CD14-positive monocyte (primary cell): ENCODE data around the gene MICALL2. TPM values are rescaled to one million over a fixed set of nuclear protein-coding genes. Genes with fewer than 3 reads are reported as not detected.

ENCODE experiments used
- DNase-seq, 3 donors: peaks; one replicate each; pipeline ENCODE4 v3.0.0-alpha.2; 2011 to 2022
- H2AFZ ChIP-seq: 2 replicates; pipeline ENCODE4 v1.6.0; 2012; ENCODE audit warnings: mild to moderate bottlenecking, low read depth, low read length, inconsistent platforms; ENCODE audit not compliant: insufficient read depth, poor library complexity, severe bottlenecking
- H3K27ac ChIP-seq, 2 donors: 1 replicate in 1 of 2; 2 replicates in 1 of 2; pipeline ENCODE4 v1.5.1; 2012 to 2013; ENCODE audit warnings: low read length in 2 of 2, control low read depth in 1 of 2, inconsistent platforms in 1 of 2, low read depth in 1 of 2, mild to moderate bottlenecking in 1 of 2
- H3K27me3 ChIP-seq, 2 donors: one replicate each; pipeline versions ENCODE4 v1.6.0 to v1.6.1; 2011 to 2013; ENCODE audit warnings: low read length in 2 of 2; ENCODE audit not compliant: control insufficient read depth in 2 of 2, insufficient read depth in 2 of 2
- H3K36me3 ChIP-seq, 2 donors: replicated peaks in 1 of 2; 1 replicate in 1 of 2; 2 replicates in 1 of 2; pipeline versions ENCODE4 v1.5.1 to v1.6.1; 2012 to 2013; ENCODE audit warnings: low read length in 2 of 2, control low read depth in 1 of 2, inconsistent platforms in 1 of 2, mild to moderate bottlenecking in 1 of 2; ENCODE audit not compliant: insufficient read depth in 2 of 2, control insufficient read depth in 1 of 2
- H3K4me1 ChIP-seq, 2 donors: 1 replicate in 1 of 2; 2 replicates in 1 of 2; pipeline versions ENCODE4 v1.5.1 to v1.6.1; 2012 to 2013; ENCODE audit warnings: low read length in 2 of 2, control low read depth in 1 of 2, inconsistent platforms in 1 of 2, mild to moderate bottlenecking in 1 of 2, moderate library complexity in 1 of 2; ENCODE audit not compliant: insufficient read depth in 2 of 2, control insufficient read depth in 1 of 2
- H3K4me2 ChIP-seq: replicated peaks from 2 replicates; pipeline ENCODE3; 2012; ENCODE audit warnings: low read length, moderate library complexity, mild to moderate bottlenecking; ENCODE audit not compliant: poor library complexity, severe bottlenecking; ENCODE audit errors: extremely low read depth
- H3K4me3 ChIP-seq, 3 experiments: fragments of 200-600 bp in 1 of 3; sonication (generic) in 1 of 3; replicated peaks in 1 of 3; 1 replicate in 2 of 3; 2 replicates in 1 of 3; pipeline ENCODE4 v1.5.1; 2011 to 2013; ENCODE audit warnings: low read length in 3 of 3, mild to moderate bottlenecking in 3 of 3, control low read depth in 2 of 3, low read depth in 2 of 3, inconsistent platforms in 1 of 3, moderate library complexity in 1 of 3
- H3K79me2 ChIP-seq: 2 replicates; pipeline ENCODE4 v1.6.0; 2012; ENCODE audit warnings: mild to moderate bottlenecking, control low read depth, inconsistent platforms, low read length, moderate library complexity; ENCODE audit not compliant: insufficient read depth
- H3K9ac ChIP-seq: 2 replicates; pipeline ENCODE4 v1.6.0; 2017; ENCODE audit warnings: low read length, mild to moderate bottlenecking; ENCODE audit not compliant: insufficient read depth, poor library complexity, severe bottlenecking
- H3K9me3 ChIP-seq, 2 donors: replicated peaks in 1 of 2; 1 replicate in 1 of 2; 2 replicates in 1 of 2; pipeline versions ENCODE4 v1.5.1 to v1.6.1; 2012 to 2013; ENCODE audit warnings: low read length in 2 of 2, control low read depth in 1 of 2; ENCODE audit not compliant: control insufficient read depth in 1 of 2, insufficient read depth in 1 of 2
- H4K20me1 ChIP-seq: 2 replicates; pipeline ENCODE4 v1.6.0; 2012; ENCODE audit warnings: mild to moderate bottlenecking, low read length, control low read depth, moderate library complexity; ENCODE audit not compliant: insufficient read depth
- H3K27ac Mint-ChIP-seq, 7 donors: one replicate each; pipeline ENCODE4 v1.8.0; 2020; ENCODE audit warnings: mild to moderate bottlenecking in 7 of 7, mixed read lengths in 7 of 7, moderate library complexity in 6 of 7, inconsistent platforms in 2 of 7
- H3K27me3 Mint-ChIP-seq, 3 donors: one replicate each; pipeline ENCODE4 v1.8.0; 2021 to 2022; ENCODE audit warnings: low read depth in 3 of 3, mild to moderate bottlenecking in 3 of 3, mixed read lengths in 3 of 3, moderate library complexity in 3 of 3, inconsistent platforms in 1 of 3
- H3K36me3 Mint-ChIP-seq, 2 donors: one replicate each; pipeline ENCODE4 v1.8.0; 2020; ENCODE audit warnings: mixed read lengths in 2 of 2, inconsistent platforms in 1 of 2, mild to moderate bottlenecking in 1 of 2
- H3K4me1 Mint-ChIP-seq: one replicate; pipeline ENCODE4 v1.8.0; 2020; ENCODE audit warnings: mild to moderate bottlenecking, mixed read lengths
- H3K4me3 Mint-ChIP-seq, 2 donors: one replicate each; pipeline ENCODE4 v1.8.0; 2020; ENCODE audit warnings: mild to moderate bottlenecking in 2 of 2, mixed read lengths in 2 of 2, moderate library complexity in 1 of 2
- H3K9me3 Mint-ChIP-seq, 7 donors: one replicate each; pipeline ENCODE4 v1.8.0; 2020 to 2022; ENCODE audit warnings: mixed read lengths in 7 of 7, mild to moderate bottlenecking in 6 of 7, moderate library complexity in 6 of 7, inconsistent platforms in 2 of 7
- WGBS: methylation state at CpG from one replicate; pipeline ENCODE4 v1.1.5; 2013; ENCODE audit warnings: missing lambda C conversion rate; ENCODE audit not compliant: insufficient coverage; 5-methylcytosine and 5-hydroxymethylcytosine counted together
- intact Hi-C, 2 donors: fragments of 100-400 bp; cut with micrococcal nuclease; formaldehyde crosslinking; loops; one replicate each; pipeline versions ENCODE4 v1.15.0 to v1.15.1; 2023
- polyA plus RNA-seq, 3 donors: library from polyadenylated mRNA; depleted of rRNA in 1 of 3; unstranded in 2 of 3; stranded (reverse) in 1 of 3; fragments of 300-500 nt in 2 of 3; fragments of >200 nt in 1 of 3; fragmentation: Illumina TruSeq in 2 of 3; gene quantifications; 1 replicate in 2 of 3; 2 replicates in 1 of 3; pipeline ENCODE4 v1.2.3, GENCODE V29; 2012 to 2021
- TF ChIP-seq, protein P1 (sequence below): fragments of 200-600 bp; IDR thresholded peaks from one replicate; pipeline ENCODE4 v1.8.0; 2022; ENCODE audit warnings: antibody characterized with exemption, mild to moderate bottlenecking

Gene MICALL2
- polyA plus RNA-seq, 3 donors: 0.14 to 7.2 (median 0.72) TPM

DNA sequence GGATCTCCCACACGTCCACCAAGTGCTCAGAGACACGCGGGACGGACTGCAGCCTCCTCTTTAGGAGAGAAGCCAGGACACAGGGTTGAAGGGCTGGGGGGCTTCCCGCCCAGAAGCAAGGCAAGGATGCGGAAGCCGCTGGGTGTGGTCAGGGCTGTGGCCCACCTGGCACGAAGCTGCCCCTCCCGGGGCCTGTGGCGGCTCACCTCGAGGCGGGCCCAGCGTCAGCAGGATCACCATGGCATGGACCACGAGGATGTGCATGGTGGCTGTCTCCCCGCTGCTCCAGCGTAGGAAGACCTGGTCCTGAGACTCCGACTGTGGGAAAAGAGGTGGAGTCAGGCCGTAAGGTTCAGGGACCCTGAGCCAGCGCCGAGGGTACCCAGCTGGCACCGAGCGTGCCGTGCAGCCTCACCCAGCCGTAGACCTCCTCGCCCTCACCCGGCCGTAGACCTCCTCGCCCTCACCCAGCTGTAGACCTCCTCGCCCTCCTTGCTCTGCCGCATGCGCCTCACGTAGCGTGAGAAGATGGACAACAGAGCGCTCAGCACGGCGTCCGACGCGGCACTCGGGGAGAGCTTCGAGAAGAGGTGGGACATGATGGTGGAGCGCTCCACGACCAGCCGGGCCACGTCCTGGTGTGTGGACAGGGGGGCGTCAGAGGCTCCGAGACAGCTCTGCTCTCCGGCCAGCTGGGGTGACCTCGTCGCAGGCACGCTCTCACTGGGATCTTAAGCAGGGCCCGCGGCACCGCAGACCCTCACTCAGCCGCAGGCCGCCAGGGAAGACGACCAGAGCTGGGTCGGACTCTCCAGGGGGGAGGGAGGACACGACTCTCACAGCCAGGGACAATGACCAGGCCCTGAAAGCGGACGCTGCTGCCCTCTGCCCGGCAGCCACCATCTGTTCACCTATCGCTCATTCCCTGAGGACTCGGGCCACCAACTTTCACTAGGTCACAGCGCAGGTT is 24.6 kb upstream of the MICALL2 start:
- Mint-ChIP-seq H3K4me3 (no peak overlapping the region), H3K4me1 (no peaks in the 10 kb centered on the region), H3K27ac (no peak overlapping the region), H3K27me3 (no peaks in the 10 kb centered on the region), H3K36me3 (peaks cover 63 to 89% of the 10 kb centered on the region in 2 donors), H3K9me3 (peaks cover 0 to 1% (median 0%) of the 10 kb centered on the region in 7 donors)
- no peaks in the 10 kb centered on the region for H3K79me2 ChIP-seq
- 98% methylated on average over 62 of the region's 65 CpGs for WGBS
- DNase-seq: no peak
- H3K4me2 ChIP-seq: no peak overlapping the region
- TF ChIP-seq, protein P1, sequence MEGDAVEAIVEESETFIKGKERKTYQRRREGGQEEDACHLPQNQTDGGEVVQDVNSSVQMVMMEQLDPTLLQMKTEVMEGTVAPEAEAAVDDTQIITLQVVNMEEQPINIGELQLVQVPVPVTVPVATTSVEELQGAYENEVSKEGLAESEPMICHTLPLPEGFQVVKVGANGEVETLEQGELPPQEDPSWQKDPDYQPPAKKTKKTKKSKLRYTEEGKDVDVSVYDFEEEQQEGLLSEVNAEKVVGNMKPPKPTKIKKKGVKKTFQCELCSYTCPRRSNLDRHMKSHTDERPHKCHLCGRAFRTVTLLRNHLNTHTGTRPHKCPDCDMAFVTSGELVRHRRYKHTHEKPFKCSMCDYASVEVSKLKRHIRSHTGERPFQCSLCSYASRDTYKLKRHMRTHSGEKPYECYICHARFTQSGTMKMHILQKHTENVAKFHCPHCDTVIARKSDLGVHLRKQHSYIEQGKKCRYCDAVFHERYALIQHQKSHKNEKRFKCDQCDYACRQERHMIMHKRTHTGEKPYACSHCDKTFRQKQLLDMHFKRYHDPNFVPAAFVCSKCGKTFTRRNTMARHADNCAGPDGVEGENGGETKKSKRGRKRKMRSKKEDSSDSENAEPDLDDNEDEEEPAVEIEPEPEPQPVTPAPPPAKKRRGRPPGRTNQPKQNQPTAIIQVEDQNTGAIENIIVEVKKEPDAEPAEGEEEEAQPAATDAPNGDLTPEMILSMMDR: no peak
- intact Hi-C loops: no loop called here
- no peaks in the 10 kb centered on the region for H3K9me3 ChIP-seq
- H4K20me1 ChIP-seq: peaks cover 9% of the 10 kb centered on the region
- H3K36me3 ChIP-seq: peaks cover 91 to 96% of the 10 kb centered on the region in 2 donors
- H3K4me3 ChIP-seq: no peak overlapping the region
- no peak overlapping the region for H3K27ac ChIP-seq
- no peaks in the 10 kb centered on the region for H3K27me3 ChIP-seq
- H3K9ac ChIP-seq: no peak overlapping the region
- no peak overlapping the region for H2AFZ ChIP-seq
- no peaks in the 10 kb centered on the region for H3K4me1 ChIP-seq

GRCh38 chr7:1483079-1483478 is 23.8 kb upstream of the MICALL2 start:
- Histone ChIP-seq H2AFZ (no peak overlapping the region), H4K20me1 (peaks cover 1% of the 10 kb centered on the region), H3K9ac (no peak overlapping the region), H3K27me3 (no peaks in the 10 kb centered on the region), H3K4me2 (no peak overlapping the region), H3K4me1 (no peaks in the 10 kb centered on the region), H3K9me3 (no peaks in the 10 kb centered on the region), H3K27ac (no peak overlapping the region), H3K79me2 (no peaks in the 10 kb centered on the region), H3K36me3 (peaks cover 91 to 96% of the 10 kb centered on the region in 2 donors), H3K4me3 (no peak overlapping the region)
- H3K4me1 Mint-ChIP-seq: no peaks in the 10 kb centered on the region
- no peak overlapping the region for H3K27ac Mint-ChIP-seq
- H3K4me3 Mint-ChIP-seq: no peak overlapping the region
- no peaks in the 10 kb centered on the region for H3K27me3 Mint-ChIP-seq
- WGBS: 84% methylated on average over 16 of the region's 22 CpGs
- TF ChIP-seq, protein P1: no peak
- H3K9me3 Mint-ChIP-seq: peaks cover 0 to 1% (median 0%) of the 10 kb centered on the region in 7 donors
- intact Hi-C loops: no loop called here
- no peak for DNase-seq
- H3K36me3 Mint-ChIP-seq: peaks cover 56 to 85% of the 10 kb centered on the region in 2 donors
